HUDEP-2 (cell line): ENCODE data around the gene TAS2R38.
"Not testable (repeated sequence)": the region's sequence is repeated elsewhere in the genome, so short reads cannot be mapped to it uniquely, and the experiment has no call there.

Experiments used
- DNase-seq, 76 experiments: peaks; one replicate each; lab custom pipeline; 2025; ENCODE audit not compliant: unreplicated experiment in 76 of 76; lab: John Stamatoyannopoulos, UW

TAS2R38 gene

GRCh38 chr7:141973673-141974072, at the start of gene TAS2R38:
TAS2R38 (minus strand) TSS chr7:141973773; CDS start chr7:141973689, 84 bp downstream.
- no peak for DNase-seq

GRCh38 chr7:142018154-142018553, 44.6 kb upstream of the TAS2R38 start:
- DNase-seq, result no peak

GRCh38 chr7:142017451-142017850, 43.9 kb upstream of the TAS2R38 start:
- DNase-seq, result no peak

GRCh38 chr7:142012825-142013511, 39.4 kb upstream of the TAS2R38 start:
- no peak for DNase-seq

GRCh38 chr7:142010952-142011548, 37.5 kb upstream of the TAS2R38 start:
- no peak for DNase-seq

- DNase-seq, result no peak
Observed at GRCh38 chr7:142009187-142009586, 35.6 kb upstream of the TAS2R38 start.

- DNase-seq, result no peak
Observed at GRCh38 chr7:142006577-142006976, 33.0 kb upstream of the TAS2R38 start.

- no peak for DNase-seq
Observed at GRCh38 chr7:142002179-142002578, 28.6 kb upstream of the TAS2R38 start.

GRCh38 chr7:142001163-142001874, 27.7 kb upstream of the TAS2R38 start:
- DNase-seq, result no peak

GRCh38 chr7:142000244-142000643, 26.7 kb upstream of the TAS2R38 start:
- DNase-seq, result no peak

GRCh38 chr7:141999058-141999623, 25.6 kb upstream of the TAS2R38 start:
- DNase-seq, result no peak

- no peak for DNase-seq
Observed at GRCh38 chr7:141993354-141993753, 19.8 kb upstream of the TAS2R38 start.

GRCh38 chr7:141992688-141993087, 19.1 kb upstream of the TAS2R38 start:
- DNase-seq, result no peak

- no peak for DNase-seq
Observed at GRCh38 chr7:141992156-141992555, 18.6 kb upstream of the TAS2R38 start.

GRCh38 chr7:141991140-141991539, 17.6 kb upstream of the TAS2R38 start:
- DNase-seq, result no peak

- no peak for DNase-seq
Observed at GRCh38 chr7:141990011-141990725, 16.6 kb upstream of the TAS2R38 start.

GRCh38 chr7:141987803-141988202, 14.2 kb upstream of the TAS2R38 start:
- DNase-seq, result not testable (repeated sequence)

- DNase-seq, result no peak
Observed at GRCh38 chr7:141986923-141987322, 13.3 kb upstream of the TAS2R38 start.

GRCh38 chr7:141985926-141986325, 12.4 kb upstream of the TAS2R38 start:
- DNase-seq, result not testable (repeated sequence)

- no peak for DNase-seq
Observed at GRCh38 chr7:141979568-141979967, 6.0 kb upstream of the TAS2R38 start.

- DNase-seq, result no peak
Observed at GRCh38 chr7:141978351-141978750, 4.8 kb upstream of the TAS2R38 start.
